HEK293 (cell line): ENCODE data around the gene LRCH1.

ENCODE experiments used
- CTCF ChIA-PET: fragments of 350-600 bp; formaldehyde crosslinking; extraction: SDS; loops from one replicate; lab custom pipeline; 2021; ENCODE audit warnings: antibody characterized with exemption; lab: Yijun Ruan, JAX
- POLR2A ChIA-PET: fragments of 300-600 bp; formaldehyde crosslinking; extraction: SDS; loops from one replicate; lab custom pipeline; 2020; ENCODE audit warnings: antibody characterized with exemption, inconsistent platforms; lab: Yijun Ruan, JAX
- H3K27ac ChIP-seq: fragments of 200-500 bp; sonication (Bioruptor generic); 2 replicates; pipeline ENCODE4 v1.5.1; 2014; ENCODE audit warnings: low read depth, low read length, control low read depth, inconsistent platforms; ENCODE audit errors: extremely low read depth
- H3K36me3 ChIP-seq, 2 experiments: fragments of 200-500 bp in 1 of 2; sonication (Bioruptor generic) in 1 of 2; 1 replicate in 1 of 2; 2 replicates in 1 of 2; pipeline ENCODE4 v1.5.1; 2014 to 2017; ENCODE audit warnings: inconsistent platforms in 2 of 2, low read length in 2 of 2; ENCODE audit not compliant: control insufficient read depth in 2 of 2, insufficient read depth in 1 of 2
- H3K4me1 ChIP-seq: fragments of 200-500 bp; sonication (Bioruptor generic); 2 replicates; pipeline ENCODE4 v1.5.1; 2014; ENCODE audit warnings: mild to moderate bottlenecking, low read length, inconsistent platforms; ENCODE audit not compliant: control insufficient read depth, insufficient read depth
- H3K4me3 ChIP-seq: 2 replicates; pipeline ENCODE4 v1.5.1; 2011; ENCODE audit warnings: low read depth, mild to moderate bottlenecking, control low read depth, low read length, moderate library complexity
- H3K9me3 ChIP-seq: fragments of 200-500 bp; sonication (Bioruptor generic); 2 replicates; pipeline ENCODE4 v1.5.1; 2014; ENCODE audit warnings: low read depth, low read length, inconsistent platforms; ENCODE audit not compliant: control insufficient read depth, insufficient read depth
- HOXC10 ChIP-seq: sonication (generic); formaldehyde crosslinking; IDR thresholded peaks from 2 replicates; pipeline ENCODE4 v1.8.1; 2023; ENCODE audit warnings: mild to moderate bottlenecking, missing genetic modification reagents
- KLF16 ChIP-seq: fragments of 450-650 bp; formaldehyde crosslinking; IDR thresholded peaks from 2 replicates; pipeline ENCODE4 v1.5.1; 2017; ENCODE audit warnings: missing biosample characterization, missing genetic modification characterization
- MYNN ChIP-seq: fragments of 450-650 bp; formaldehyde crosslinking; IDR thresholded peaks from 2 replicates; pipeline ENCODE4 v1.5.1; 2016; ENCODE audit warnings: missing biosample characterization, missing genetic modification characterization, borderline replicate concordance
- OVOL3 ChIP-seq: fragments of 450-650 bp; formaldehyde crosslinking; IDR thresholded peaks from 2 replicates; pipeline ENCODE4 v1.5.1; 2016; ENCODE audit warnings: missing biosample characterization, missing genetic modification characterization
- YY1 ChIP-seq: fragments of 450-650 bp; formaldehyde crosslinking; IDR thresholded peaks from 2 replicates; pipeline ENCODE4 v1.5.1; 2018; ENCODE audit warnings: missing biosample characterization, missing genetic modification characterization
- ZBTB8A ChIP-seq: fragments of 450-650 bp; formaldehyde crosslinking; IDR thresholded peaks from 2 replicates; pipeline ENCODE4 v1.5.1; 2016; ENCODE audit warnings: missing biosample characterization, missing genetic modification characterization
- ZFP41 ChIP-seq: fragments of 450-650 bp; formaldehyde crosslinking; IDR thresholded peaks from 2 replicates; pipeline ENCODE4 v1.5.1; 2016; ENCODE audit warnings: missing biosample characterization, missing genetic modification characterization, borderline replicate concordance
- ZFP69B ChIP-seq: fragments of 450-650 bp; formaldehyde crosslinking; IDR thresholded peaks from 2 replicates; pipeline ENCODE4 v1.5.1; 2016; ENCODE audit warnings: missing biosample characterization, missing genetic modification characterization
- ZNF10 ChIP-seq: fragments of 450-650 bp; formaldehyde crosslinking; IDR thresholded peaks from 2 replicates; pipeline ENCODE4 v1.5.1; 2017; ENCODE audit warnings: missing biosample characterization, missing genetic modification characterization
- ZNF138 ChIP-seq: fragments of 450-650 bp; formaldehyde crosslinking; IDR thresholded peaks from 2 replicates; pipeline ENCODE4 v1.5.1; 2016; ENCODE audit warnings: missing biosample characterization, missing genetic modification characterization, borderline replicate concordance
- ZNF19 ChIP-seq: fragments of 450-650 bp; formaldehyde crosslinking; IDR thresholded peaks from 2 replicates; pipeline ENCODE4; 2016; ENCODE audit warnings: missing biosample characterization, missing genetic modification characterization, low read depth
- ZNF274 ChIP-seq, 2 experiments: fragments of 200-500 bp in 1 of 2; fragments of 450-650 bp in 1 of 2; sonication (Bioruptor generic) in 1 of 2; formaldehyde crosslinking in 1 of 2; IDR thresholded peaks; 2 replicates each; pipeline versions ENCODE4 v1.5.1 to v1.6.1; 2014 to 2016; ENCODE audit warnings: borderline replicate concordance in 1 of 2, inconsistent platforms in 1 of 2, low read length in 1 of 2, missing biosample characterization in 1 of 2, missing genetic modification characterization in 1 of 2
- ZNF394 ChIP-seq: fragments of 450-650 bp; formaldehyde crosslinking; IDR thresholded peaks from 2 replicates; pipeline ENCODE4 v1.5.1; 2016; ENCODE audit warnings: missing biosample characterization, missing genetic modification characterization, mild to moderate bottlenecking, moderate library complexity, borderline replicate concordance
- ZNF426 ChIP-seq: fragments of 450-650 bp; formaldehyde crosslinking; IDR thresholded peaks from 2 replicates; pipeline ENCODE4 v1.5.1; 2017; ENCODE audit warnings: missing biosample characterization, missing genetic modification characterization, mild to moderate bottlenecking, inconsistent platforms, moderate library complexity
- ZNF473 ChIP-seq: fragments of 450-650 bp; formaldehyde crosslinking; IDR thresholded peaks from 2 replicates; pipeline ENCODE4 v1.5.1; 2017; ENCODE audit warnings: missing biosample characterization, missing genetic modification characterization
- ZNF514 ChIP-seq: fragments of 450-650 bp; formaldehyde crosslinking; IDR thresholded peaks from 2 replicates; pipeline ENCODE4 v1.5.1; 2016; ENCODE audit warnings: missing biosample characterization, missing genetic modification characterization
- ZNF549 ChIP-seq: fragments of 450-650 bp; IDR thresholded peaks from 2 replicates; pipeline ENCODE4 v1.5.1; 2018; ENCODE audit warnings: missing biosample characterization, missing genetic modification characterization, mild to moderate bottlenecking, inconsistent platforms, moderate library complexity
- ZNF558 ChIP-seq: fragments of 450-650 bp; formaldehyde crosslinking; IDR thresholded peaks from 2 replicates; pipeline ENCODE4 v1.5.1; 2016; ENCODE audit warnings: missing biosample characterization, missing genetic modification characterization
- ZNF629 ChIP-seq: fragments of 450-650 bp; formaldehyde crosslinking; IDR thresholded peaks from 2 replicates; pipeline ENCODE4 v1.5.1; 2017; ENCODE audit warnings: missing biosample characterization, missing genetic modification characterization
- TF ChIP-seq, protein P1 (sequence below): fragments of 450-650 bp; formaldehyde crosslinking; IDR thresholded peaks from 2 replicates; pipeline ENCODE4 v1.5.1; 2016; ENCODE audit warnings: missing biosample characterization, missing genetic modification characterization, low read depth
- TF ChIP-seq, protein P2 (sequence below): fragments of 450-650 bp; formaldehyde crosslinking; IDR thresholded peaks from 2 replicates; pipeline ENCODE4 v1.5.1; 2017; ENCODE audit warnings: missing biosample characterization, missing genetic modification characterization
- TF ChIP-seq, protein P3 (sequence below): fragments of 450-650 bp; formaldehyde crosslinking; IDR thresholded peaks from 2 replicates; pipeline ENCODE4 v1.5.1; 2016; ENCODE audit warnings: missing biosample characterization, missing genetic modification characterization
- TF ChIP-seq, protein P4 (sequence below): fragments of 450-650 bp; formaldehyde crosslinking; IDR thresholded peaks from 2 replicates; pipeline ENCODE4 v1.5.1; 2016; ENCODE audit warnings: missing biosample characterization, missing genetic modification characterization
- TF ChIP-seq, protein P5 (sequence below): fragments of 450-650 bp; formaldehyde crosslinking; IDR thresholded peaks from 2 replicates; pipeline ENCODE4 v1.5.1; 2016; ENCODE audit warnings: missing biosample characterization, missing genetic modification characterization

Gene LRCH1

DNA sequence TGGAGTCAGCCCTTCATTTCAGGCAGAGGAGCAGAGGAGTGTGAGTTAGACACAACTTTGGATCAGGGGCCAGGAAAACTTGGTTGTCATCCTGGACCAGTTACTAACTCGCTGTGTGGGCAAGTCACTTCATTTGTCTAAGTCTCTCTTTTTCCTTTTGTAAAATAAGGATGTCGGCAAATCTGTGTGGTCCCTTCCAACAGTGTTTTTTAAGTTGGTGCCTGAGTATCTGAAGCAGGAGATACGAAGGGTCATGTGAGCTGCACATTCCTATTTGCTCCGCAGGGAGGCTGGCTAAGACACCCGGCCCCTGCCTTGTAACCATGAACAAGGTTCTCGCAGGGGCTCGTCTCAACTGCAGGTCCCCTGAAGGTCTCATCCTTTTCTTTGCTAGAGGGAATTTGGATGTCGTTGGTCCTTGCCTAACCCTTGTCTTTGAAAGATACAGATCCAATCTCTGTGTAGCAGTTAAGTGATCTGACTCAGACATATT lies 64.3 kb downstream of the LRCH1 start:
- no peak overlapping the region for H3K27ac ChIP-seq
- no peak overlapping the region for H3K4me3 ChIP-seq
- ChIA-PET POLR2A (no interaction called here), CTCF (no interaction called here)
- H3K36me3 ChIP-seq = no peaks in the 10 kb centered on the region
- H3K9me3 ChIP-seq = no peaks in the 10 kb centered on the region
- TF ChIP-seq, protein P1, sequence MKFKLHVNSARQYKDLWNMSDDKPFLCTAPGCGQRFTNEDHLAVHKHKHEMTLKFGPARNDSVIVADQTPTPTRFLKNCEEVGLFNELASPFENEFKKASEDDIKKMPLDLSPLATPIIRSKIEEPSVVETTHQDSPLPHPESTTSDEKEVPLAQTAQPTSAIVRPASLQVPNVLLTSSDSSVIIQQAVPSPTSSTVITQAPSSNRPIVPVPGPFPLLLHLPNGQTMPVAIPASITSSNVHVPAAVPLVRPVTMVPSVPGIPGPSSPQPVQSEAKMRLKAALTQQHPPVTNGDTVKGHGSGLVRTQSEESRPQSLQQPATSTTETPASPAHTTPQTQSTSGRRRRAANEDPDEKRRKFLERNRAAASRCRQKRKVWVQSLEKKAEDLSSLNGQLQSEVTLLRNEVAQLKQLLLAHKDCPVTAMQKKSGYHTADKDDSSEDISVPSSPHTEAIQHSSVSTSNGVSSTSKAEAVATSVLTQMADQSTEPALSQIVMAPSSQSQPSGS = no peak
- TF ChIP-seq HOXC10 (CRISPR knock-in tag) (no peak), OVOL3 (tag by site-specific recombination) (no peak), ZNF426 (tag by site-specific recombination) (no peak), ZNF473 (tag by site-specific recombination) (no peak), YY1 (no peak), ZNF514 (tag by site-specific recombination) (no peak), ZNF549 (tag by site-specific recombination) (no peak), MYNN (tag by site-specific recombination) (no peak), ZNF558 (tag by site-specific recombination) (no peak), ZNF19 (no peak), ZFP69B (tag by site-specific recombination) (no peak), ZNF138 (tag by site-specific recombination) (no peak), ZNF394 (tag by site-specific recombination) (no peak), ZNF10 (tag by site-specific recombination) (no peak)
- TF ChIP-seq, protein P2, sequence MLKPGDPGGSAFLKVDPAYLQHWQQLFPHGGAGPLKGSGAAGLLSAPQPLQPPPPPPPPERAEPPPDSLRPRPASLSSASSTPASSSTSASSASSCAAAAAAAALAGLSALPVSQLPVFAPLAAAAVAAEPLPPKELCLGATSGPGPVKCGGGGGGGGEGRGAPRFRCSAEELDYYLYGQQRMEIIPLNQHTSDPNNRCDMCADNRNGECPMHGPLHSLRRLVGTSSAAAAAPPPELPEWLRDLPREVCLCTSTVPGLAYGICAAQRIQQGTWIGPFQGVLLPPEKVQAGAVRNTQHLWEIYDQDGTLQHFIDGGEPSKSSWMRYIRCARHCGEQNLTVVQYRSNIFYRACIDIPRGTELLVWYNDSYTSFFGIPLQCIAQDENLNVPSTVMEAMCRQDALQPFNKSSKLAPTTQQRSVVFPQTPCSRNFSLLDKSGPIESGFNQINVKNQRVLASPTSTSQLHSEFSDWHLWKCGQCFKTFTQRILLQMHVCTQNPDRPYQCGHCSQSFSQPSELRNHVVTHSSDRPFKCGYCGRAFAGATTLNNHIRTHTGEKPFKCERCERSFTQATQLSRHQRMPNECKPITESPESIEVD (tag by site-specific recombination) = no peak
- TF ChIP-seq, protein P3, sequence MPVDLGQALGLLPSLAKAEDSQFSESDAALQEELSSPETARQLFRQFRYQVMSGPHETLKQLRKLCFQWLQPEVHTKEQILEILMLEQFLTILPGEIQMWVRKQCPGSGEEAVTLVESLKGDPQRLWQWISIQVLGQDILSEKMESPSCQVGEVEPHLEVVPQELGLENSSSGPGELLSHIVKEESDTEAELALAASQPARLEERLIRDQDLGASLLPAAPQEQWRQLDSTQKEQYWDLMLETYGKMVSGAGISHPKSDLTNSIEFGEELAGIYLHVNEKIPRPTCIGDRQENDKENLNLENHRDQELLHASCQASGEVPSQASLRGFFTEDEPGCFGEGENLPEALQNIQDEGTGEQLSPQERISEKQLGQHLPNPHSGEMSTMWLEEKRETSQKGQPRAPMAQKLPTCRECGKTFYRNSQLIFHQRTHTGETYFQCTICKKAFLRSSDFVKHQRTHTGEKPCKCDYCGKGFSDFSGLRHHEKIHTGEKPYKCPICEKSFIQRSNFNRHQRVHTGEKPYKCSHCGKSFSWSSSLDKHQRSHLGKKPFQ (tag by site-specific recombination) = no peak
- H3K4me1 ChIP-seq = peaks cover 24% of the 10 kb centered on the region

DNA sequence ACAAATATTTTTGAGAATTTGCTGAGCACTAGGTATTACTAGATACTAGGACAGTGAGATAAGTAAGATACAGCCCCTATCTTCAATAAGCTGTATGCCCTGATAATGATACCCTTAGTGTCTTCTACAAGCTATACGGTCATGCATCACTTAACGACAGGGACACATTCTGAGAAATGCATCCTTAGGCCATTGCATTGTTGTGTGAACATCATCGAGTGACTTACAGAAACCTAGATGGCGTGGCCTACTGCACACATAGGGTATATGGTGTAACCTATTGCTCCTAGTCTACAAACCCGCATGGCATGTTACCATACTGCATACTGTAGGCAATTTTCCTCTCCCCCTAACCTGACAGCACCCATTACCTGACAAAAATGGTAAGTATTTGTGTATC lies 64.9 kb downstream of the LRCH1 start:
- peaks cover 29% of the 10 kb centered on the region for H3K4me1 ChIP-seq
- H3K4me3 ChIP-seq = no peak overlapping the region
- no peaks in the 10 kb centered on the region for H3K9me3 ChIP-seq
- ChIA-PET CTCF (no interaction called here), POLR2A (no interaction called here)
- H3K36me3 ChIP-seq = no peaks in the 10 kb centered on the region
- no peak overlapping the region for H3K27ac ChIP-seq
- no peak for TF ChIP-seq ZFP41 (tag by site-specific recombination)
- TF ChIP-seq, protein P4, sequence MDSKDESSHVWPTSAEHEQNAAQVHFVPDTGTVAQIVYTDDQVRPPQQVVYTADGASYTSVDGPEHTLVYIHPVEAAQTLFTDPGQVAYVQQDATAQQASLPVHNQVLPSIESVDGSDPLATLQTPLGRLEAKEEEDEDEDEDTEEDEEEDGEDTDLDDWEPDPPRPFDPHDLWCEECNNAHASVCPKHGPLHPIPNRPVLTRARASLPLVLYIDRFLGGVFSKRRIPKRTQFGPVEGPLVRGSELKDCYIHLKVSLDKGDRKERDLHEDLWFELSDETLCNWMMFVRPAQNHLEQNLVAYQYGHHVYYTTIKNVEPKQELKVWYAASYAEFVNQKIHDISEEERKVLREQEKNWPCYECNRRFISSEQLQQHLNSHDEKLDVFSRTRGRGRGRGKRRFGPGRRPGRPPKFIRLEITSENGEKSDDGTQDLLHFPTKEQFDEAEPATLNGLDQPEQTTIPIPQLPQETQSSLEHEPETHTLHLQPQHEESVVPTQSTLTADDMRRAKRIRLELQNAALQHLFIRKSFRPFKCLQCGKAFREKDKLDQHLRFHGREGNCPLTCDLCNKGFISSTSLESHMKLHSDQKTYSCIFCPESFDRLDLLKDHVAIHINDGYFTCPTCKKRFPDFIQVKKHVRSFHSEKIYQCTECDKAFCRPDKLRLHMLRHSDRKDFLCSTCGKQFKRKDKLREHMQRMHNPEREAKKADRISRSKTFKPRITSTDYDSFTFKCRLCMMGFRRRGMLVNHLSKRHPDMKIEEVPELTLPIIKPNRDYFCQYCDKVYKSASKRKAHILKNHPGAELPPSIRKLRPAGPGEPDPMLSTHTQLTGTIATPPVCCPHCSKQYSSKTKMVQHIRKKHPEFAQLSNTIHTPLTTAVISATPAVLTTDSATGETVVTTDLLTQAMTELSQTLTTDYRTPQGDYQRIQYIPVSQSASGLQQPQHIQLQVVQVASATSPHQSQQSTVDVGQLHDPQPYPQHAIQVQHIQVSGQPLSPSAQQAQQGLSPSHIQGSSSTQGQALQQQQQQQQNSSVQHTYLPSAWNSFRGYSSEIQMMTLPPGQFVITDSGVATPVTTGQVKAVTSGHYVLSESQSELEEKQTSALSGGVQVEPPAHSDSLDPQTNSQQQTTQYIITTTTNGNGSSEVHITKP (tag by site-specific recombination) = no peak
- no peak for TF ChIP-seq KLF16 (tag by site-specific recombination)
- TF ChIP-seq ZNF274 (IDR thresholded peaks at IDR 0.05; ENCODE audit: low read length) = no peak
- TF ChIP-seq ZNF274 (tag by site-specific recombination; IDR thresholded peaks at IDR 0.05; ENCODE audit: borderline replicate concordance) = no peak
- no peak for TF ChIP-seq ZNF629 (tag by site-specific recombination)
- TF ChIP-seq, protein P2 (tag by site-specific recombination) = no peak
- TF ChIP-seq, protein P5, sequence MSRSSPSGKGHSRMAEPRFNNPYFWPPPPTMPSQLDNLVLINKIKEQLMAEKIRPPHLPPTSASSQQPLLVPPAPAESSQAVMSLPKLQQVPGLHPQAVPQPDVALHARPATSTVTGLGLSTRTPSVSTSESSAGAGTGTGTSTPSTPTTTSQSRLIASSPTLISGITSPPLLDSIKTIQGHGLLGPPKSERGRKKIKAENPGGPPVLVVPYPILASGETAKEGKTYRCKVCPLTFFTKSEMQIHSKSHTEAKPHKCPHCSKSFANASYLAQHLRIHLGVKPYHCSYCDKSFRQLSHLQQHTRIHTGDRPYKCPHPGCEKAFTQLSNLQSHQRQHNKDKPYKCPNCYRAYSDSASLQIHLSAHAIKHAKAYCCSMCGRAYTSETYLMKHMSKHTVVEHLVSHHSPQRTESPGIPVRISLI (tag by site-specific recombination) = no peak
- no peak for TF ChIP-seq ZBTB8A (tag by site-specific recombination)
- no peak for TF ChIP-seq ZFP69B (tag by site-specific recombination)
